Erythroblast (primary cell): ENCODE measurements around the gene SELENOP.
"Not testable (repeated sequence)": the region's sequence is repeated elsewhere in the genome, so short reads cannot be mapped to it uniquely, and the experiment has no call there.

Experiments
- DNase-seq, 2 experiments: peaks; one replicate each; lab custom pipeline; 2025; lab: John Stamatoyannopoulos, UW
- GATA1 ChIP-seq: IDR thresholded peaks from 2 replicates; pipeline ENCODE4 v1.6.1; 2011; ENCODE audit warnings: low read depth, mild to moderate bottlenecking, control low read depth, low read length, moderate library complexity
- POLR2A ChIP-seq: IDR thresholded peaks from 2 replicates; pipeline ENCODE4 v1.6.1; 2011; ENCODE audit warnings: mild to moderate bottlenecking, low read length

SELENOP gene, protein sequence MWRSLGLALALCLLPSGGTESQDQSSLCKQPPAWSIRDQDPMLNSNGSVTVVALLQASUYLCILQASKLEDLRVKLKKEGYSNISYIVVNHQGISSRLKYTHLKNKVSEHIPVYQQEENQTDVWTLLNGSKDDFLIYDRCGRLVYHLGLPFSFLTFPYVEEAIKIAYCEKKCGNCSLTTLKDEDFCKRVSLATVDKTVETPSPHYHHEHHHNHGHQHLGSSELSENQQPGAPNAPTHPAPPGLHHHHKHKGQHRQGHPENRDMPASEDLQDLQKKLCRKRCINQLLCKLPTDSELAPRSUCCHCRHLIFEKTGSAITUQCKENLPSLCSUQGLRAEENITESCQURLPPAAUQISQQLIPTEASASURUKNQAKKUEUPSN

DNA sequence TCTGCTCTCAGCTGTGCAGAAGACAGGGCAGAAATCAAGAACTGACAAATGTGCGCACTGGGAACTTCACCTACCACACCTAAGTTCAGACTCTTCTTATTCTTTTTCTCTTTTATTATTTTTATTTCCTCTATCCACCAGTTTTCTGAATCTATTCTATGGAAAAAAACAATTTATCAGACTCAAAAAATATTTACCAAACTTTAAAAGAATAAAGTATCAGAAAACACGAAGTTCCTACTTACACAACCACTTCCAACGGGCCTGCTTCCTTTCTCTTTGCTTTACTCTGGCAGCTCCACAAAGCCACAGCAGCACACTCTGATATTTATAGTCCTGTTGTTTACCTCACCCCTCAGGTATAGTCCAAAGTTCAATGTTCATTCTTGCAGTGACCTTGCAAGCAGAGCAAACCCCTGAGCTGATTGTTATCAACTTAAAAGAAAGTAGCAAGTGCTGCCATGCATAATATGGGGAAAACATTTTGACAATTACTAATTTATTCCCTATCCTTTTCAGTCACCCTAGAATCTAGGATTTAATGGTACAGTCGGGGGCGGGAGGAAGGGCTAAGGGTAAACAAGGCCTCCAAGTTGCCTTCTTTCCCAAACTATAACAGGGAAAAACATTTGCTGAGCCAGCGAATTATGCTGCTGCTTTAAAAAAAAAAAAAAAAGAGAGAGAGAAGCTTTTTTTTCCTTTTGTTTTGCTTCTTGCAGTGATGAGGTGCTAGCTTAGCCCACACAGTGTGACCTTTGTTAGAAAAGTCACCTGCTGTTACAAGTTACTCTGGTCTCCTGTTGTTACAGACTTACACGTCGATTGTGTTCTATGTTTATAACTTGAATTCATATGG, at the start of gene SELENOP:
Gene SELENOP, minus strand, starts transcription at position 302 of the 856 bp plus-strand sequence. CDS start 3,539 bp downstream, outside the sequence.
- TF ChIP-seq POLR2A = peak; percentile 42
- no peak for TF ChIP-seq GATA1
- no peak for DNase-seq

DNA sequence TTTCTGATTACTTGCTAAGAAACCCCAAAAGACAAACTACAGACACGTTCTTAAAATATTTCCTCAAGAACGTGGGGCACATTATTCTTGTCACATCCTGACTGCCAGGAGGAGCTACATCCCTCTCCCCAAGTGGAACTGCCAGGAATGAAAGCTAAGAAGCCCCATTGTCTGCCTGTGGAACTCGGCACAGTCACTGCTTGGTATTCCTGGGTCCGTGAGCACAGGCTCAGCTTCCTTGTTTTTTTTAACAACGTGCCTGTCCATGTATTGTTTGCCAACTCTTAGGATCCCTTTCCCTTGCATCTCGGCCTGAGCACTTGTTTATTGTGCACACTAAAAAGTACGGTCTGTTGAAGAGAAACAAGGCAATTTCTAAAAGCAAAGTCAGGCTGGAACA, 47.0 kb upstream of the SELENOP start:
- no peak for DNase-seq
- no peak for TF ChIP-seq POLR2A
- TF ChIP-seq GATA1 = no peak

DNA sequence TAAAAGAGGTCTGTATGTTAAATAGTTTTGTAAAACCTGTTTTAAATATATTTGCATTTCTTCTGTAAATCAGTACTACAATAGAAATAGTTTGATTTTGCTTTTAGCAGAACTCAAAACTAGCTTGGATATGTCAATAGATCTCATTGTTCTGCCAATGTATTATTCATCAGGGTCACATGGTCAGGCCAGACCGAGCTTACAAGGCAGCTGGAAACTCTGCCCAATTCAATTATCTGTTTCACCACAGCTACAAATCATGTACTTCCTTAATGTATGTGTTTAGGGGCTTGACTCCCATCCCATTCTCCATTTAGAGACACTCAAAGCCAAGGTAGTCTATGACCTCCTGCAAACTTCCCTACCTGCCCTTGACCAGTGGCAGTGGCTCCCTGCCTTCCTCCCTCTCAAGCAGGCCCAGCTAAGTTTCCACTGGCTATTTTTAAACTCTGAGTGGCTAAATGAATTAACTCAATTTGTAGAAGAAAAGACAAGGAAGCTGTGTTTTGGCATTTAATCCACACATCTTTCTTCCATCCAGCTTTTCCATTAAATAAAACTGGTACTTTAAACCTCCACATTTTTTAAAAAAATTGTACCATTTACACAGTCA, 46.4 kb upstream of the SELENOP start:
- no peak for TF ChIP-seq POLR2A
- TF ChIP-seq GATA1 = no peak
- no peak for DNase-seq

DNA sequence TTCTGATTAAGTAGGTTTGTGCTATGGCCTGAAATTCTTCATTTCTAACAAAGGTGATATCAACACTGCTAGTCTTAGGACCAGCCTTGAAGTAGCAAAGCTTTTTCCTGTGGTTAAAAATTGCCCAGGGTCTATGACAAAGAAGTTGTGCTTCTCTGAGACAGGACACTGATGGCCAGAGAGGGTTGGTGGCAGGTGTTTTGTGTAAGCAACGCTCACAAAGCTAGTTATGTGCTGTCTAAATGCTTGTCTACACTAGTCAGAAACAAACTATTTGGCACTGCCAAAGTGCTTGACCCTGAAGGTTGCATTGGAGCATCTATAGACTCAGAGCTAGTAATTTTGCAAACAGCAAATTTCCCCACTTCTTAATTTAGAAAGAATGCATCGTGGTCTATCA, 44.1 kb upstream of the SELENOP start:
- TF ChIP-seq GATA1 = no peak
- no peak for TF ChIP-seq POLR2A
- DNase-seq = no peak

DNA sequence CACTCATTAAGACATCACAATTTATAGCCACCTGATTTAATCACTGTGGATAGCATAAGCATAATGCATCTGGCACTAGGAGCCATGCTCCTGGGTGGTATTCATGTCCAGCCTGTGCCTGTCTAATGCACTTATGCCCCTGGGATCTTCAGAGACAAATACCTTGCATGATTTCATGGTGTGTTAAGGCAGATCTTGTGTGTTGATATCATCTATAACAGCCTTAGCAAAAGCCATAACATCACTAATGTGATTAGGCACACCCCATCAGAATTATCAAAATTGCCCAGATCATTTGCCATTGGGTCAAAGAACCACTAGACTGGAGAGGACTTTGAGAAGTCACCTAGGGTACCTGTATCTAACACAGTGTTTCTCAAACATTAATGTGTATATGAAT, 43.7 kb upstream of the SELENOP start:
- no peak for TF ChIP-seq GATA1
- TF ChIP-seq POLR2A = no peak
- DNase-seq = no peak

DNA sequence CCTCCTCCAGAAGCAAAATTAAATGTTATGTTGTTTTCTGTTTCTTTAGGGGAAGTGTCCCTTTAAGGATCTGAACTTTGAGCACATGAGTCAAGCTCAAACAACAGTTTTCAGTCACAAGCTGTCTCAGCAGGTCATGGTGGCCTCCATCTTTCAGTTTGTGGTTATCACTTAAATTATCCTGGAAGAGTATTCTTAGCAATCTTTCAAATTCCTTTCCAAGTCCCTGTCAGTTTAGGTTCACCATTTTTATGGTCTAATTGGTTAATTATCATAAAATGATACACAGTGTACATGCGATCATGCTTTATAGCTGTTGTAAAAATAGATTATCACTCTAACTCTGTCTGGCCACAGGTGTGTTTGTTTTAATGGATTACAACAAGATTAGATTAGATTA, 43.1 kb upstream of the SELENOP start:
- TF ChIP-seq GATA1 (no peak), POLR2A (no peak)
- no peak for DNase-seq

DNA sequence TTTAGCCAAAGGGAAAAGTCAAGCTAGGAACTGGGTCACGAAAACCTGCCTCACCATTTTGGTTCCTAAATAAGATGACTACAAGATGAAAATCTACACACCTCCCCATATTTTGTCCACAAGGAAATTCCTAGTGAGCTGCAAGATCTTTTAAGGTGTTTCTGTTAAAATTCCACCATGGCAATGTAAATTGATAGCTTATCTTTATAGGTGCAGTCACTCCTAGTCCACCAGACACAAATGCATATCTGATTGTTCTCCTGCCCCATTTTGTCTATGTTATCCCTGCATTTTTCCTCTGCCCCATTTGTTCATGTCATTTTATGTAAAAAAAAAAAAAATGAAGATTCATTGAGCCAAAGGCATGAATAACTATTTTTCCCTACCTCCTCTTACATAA, 41.1 kb upstream of the SELENOP start:
- no peak for TF ChIP-seq POLR2A
- no peak for TF ChIP-seq GATA1
- no peak for DNase-seq

DNA sequence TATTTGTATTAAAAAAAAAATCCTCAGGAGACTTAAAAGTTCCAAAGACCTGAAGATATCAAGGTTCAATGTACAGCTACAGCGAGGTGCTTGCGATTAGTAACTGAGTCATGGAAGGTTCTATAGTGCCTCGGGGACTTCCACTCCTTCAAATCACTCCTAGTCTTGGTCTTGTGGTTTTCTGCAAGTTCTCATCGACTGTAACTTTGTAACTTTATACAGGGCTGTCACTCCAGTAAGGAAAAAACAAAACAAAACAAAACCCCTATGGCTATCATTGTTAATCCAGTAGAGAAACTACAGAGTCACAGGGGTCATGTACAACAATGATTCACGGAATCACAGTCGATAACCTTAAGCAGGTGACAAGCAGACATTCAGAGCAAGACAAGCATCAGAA, 39.8 kb upstream of the SELENOP start:
- DNase-seq = no peak
- TF ChIP-seq GATA1 = no peak
- no peak for TF ChIP-seq POLR2A

DNA sequence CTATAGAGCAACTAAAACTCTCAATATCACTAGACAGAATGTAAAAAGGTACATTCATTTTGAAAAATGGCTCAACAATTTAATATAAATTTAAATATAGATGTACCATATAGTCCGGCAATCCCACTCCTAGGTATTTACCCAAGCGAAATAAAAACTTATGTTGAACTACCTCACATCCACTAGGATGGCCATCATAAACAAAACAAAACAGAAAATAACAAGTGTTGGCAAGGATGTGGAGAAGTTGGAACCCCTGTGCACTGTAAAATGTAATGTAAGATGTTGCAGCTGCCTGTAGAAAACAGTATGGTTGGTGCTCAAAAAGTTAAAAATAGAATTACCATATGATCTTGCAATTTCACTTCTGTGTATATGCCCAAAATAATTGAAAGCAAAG, 36.9 kb upstream of the SELENOP start:
- DNase-seq = no peak
- TF ChIP-seq POLR2A (no peak), GATA1 (no peak)

DNA sequence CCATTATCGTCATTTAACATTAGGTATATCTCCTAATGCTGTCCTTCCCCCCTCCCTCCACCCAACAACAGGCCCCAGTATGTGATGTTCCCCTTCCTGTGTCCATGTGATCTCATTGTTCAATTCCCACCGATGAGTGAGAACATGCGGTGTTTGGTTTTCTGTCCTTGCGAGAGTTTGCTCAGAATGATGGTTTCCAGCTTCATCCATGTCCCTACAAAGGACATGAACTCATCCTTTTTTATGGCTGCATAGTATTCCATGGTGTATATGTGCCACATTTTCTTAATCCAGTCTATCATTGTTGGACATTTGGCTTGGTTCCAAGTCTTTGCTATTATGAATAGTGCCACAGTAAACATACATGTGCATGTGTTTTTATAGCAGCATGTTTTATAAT, 32.7 kb upstream of the SELENOP start:
- not testable (repeated sequence) for DNase-seq

DNA sequence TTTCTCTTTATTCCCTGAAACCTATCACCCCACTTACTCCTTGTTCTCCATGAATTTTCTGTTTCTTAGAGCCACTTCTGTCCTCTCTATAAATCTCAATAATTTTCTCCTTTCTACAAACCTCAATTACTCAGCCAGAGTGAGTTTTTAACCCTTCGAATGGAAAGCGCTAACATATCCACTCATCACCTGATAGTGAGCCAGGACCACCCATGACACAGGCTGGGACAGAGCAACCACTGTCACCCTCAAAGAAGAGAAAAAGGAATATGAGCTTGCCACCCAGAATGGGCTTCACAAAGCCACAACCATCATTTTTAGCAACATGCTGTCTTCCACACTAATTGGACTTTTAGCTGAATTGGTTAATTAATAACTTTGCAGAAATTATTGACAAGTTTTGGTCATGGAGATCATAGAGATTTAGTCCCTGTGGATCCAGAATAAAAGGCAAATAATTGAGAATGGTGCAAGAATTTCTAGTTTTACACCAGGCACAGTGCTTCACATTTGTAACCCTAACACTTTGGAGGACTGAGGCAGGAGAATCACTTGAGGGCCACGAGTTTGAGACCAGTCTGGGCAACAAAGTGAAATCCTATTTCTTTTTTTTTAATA, 32.1 kb upstream of the SELENOP start:
- no peak for DNase-seq
- TF ChIP-seq POLR2A (no peak), GATA1 (no peak)

DNA sequence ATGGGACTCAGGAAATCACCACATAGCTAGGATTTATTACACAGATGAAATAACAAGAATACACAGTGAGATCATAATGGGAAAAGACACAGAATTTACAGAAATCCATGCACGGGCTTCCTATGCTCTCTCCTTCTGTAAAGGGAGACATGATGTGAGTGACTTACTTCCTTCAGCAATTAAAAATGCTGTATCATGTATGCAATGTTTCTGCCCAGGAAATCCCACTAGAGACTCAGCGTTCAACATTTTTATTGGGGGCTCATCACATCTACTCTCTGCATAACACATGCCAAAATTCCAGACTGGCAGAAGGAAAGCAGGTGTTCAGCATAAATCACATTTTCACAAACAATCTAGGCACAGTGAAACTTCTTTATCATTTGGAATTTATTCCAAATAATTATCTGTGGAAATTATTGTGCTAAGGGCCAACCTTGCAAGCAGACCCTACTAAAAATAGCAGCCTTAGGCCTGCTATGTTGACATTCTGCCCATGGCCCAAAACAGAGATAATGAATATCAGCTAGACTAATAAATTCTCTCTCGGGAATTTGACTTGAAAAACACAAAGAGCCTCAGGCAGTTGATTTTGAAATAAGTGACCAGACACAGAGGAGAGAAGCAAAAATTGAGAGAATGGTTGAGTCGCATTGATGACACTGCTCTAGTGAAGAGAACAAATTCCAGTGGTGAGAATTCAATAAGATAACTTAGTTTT, 31.4 kb upstream of the SELENOP start:
- TF ChIP-seq POLR2A = no peak
- no peak for TF ChIP-seq GATA1
- DNase-seq = no peak
